Left ventricle myocardium superior (tissue), 1 donor: ENCODE measurements around the gene HAUS5. TPM values are rescaled to one million over a fixed set of nuclear protein-coding genes. Genes with fewer than 3 reads are reported as not detected.
"Not testable (repeated sequence)": the region's sequence is repeated elsewhere in the genome, so short reads cannot be mapped to it uniquely, and the experiment has no call there.

Source experiments
- ATAC-seq: fragments of 200-7000 bp; cut with Tn5 transposase; one replicate; pipeline ENCODE4 v1.9.1; 2020; ENCODE audit warnings: mild to moderate bottlenecking, moderate library complexity
- DNase-seq: peaks from one replicate; pipeline ENCODE4 v3.0.0-alpha.2; 2020
- intact Hi-C: fragments of 100-400 bp; cut with micrococcal nuclease; formaldehyde crosslinking; loops from one replicate; pipeline ENCODE4 v1.11.0; 2022
- long read RNA-seq: library from polyadenylated mRNA; unstranded; transcript quantifications from one replicate; pipeline ENCODE4 v2.0.0, GENCODE V29; 2021
- total RNA-seq: library from RNA; stranded (reverse); fragmentation: NEBNext Ultra II Directional; extraction: Animal tissue kit (Norgen Biotek cat#: 25700); gene quantifications from one replicate; pipeline ENCODE4 v1.2.1, GENCODE V29; 2021
- donor health status: DM: no; HTN: yes; CAD: no; lungs with severe emphysema.

The HAUS5 gene, protein sequence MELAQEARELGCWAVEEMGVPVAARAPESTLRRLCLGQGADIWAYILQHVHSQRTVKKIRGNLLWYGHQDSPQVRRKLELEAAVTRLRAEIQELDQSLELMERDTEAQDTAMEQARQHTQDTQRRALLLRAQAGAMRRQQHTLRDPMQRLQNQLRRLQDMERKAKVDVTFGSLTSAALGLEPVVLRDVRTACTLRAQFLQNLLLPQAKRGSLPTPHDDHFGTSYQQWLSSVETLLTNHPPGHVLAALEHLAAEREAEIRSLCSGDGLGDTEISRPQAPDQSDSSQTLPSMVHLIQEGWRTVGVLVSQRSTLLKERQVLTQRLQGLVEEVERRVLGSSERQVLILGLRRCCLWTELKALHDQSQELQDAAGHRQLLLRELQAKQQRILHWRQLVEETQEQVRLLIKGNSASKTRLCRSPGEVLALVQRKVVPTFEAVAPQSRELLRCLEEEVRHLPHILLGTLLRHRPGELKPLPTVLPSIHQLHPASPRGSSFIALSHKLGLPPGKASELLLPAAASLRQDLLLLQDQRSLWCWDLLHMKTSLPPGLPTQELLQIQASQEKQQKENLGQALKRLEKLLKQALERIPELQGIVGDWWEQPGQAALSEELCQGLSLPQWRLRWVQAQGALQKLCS
- 3.9 TPM for total RNA-seq
- long read RNA-seq, full-length matches to known transcripts = 6 of 11 reads
- long read RNA-seq, partial matches to known transcripts = 4 of 11 reads
- long read RNA-seq, other reads (novel, unspliced or antisense) = 1 of 11 reads

DNA sequence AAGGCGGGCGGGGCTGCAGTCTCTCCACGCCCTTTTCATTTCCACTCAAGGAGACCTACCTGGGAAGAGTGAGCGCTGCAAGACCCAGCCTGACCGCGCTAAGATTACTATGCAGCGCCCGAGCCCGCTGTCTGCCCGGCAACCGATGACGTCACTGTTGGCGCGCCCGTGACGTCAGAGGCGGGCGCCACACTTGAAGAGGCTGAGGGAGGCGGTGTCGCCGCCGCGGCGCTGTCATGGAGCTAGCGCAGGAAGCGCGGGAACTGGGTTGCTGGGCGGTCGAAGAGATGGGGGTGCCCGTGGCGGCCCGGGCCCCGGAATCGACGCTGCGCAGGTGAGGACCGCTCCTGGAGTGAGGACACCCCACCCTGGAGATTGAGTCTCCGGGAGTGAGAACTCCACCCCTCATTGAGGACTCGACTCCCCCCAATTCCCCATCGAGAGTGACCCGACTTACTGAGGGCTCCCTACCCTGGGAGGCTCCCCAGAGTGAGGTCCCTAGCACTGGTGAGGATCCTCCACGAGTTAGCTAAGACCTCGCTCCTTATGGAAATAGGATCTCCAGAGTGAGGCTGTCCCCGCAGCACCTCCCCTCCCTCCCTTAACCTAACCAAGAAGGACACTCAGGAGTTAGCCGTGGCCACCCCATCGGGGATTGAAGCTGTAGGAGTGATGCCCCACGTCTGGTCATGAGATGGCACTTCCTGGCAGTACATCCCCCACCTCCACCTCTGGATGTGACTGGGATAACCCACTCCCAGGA, at the start of gene HAUS5:
HAUS5 (plus strand) TSS at position 177 of the 763 bp plus-strand sequence; CDS start at position 237, 60 bp downstream.
- intact Hi-C loops = no loop called here
- DNase-seq = peak; percentile 97
- peak; percentile 98 for ATAC-seq

DNA sequence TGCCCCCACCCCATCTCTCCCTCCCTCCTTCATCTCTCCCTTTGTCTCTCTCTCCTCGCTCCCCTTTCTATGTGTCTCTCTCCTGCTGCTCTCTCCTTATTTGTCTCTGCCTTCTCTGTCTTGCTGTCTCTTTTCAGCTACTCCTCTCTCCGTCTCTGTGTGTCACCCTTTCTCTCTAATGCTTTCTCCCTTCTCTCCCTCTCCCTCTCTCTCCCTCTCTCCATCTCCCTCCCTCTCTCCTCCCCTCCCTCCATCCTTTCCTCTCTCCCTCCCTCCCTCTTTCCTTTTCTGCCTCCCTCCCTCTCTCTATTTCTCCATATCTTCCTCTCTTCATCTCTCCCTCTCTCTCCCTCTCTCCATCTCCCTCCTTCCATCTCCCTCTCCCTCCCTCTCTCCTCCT, 49.8 kb upstream of the HAUS5 start:
- DNase-seq (no peak), ATAC-seq (no peak)
- intact Hi-C loops = no loop called here

DNA sequence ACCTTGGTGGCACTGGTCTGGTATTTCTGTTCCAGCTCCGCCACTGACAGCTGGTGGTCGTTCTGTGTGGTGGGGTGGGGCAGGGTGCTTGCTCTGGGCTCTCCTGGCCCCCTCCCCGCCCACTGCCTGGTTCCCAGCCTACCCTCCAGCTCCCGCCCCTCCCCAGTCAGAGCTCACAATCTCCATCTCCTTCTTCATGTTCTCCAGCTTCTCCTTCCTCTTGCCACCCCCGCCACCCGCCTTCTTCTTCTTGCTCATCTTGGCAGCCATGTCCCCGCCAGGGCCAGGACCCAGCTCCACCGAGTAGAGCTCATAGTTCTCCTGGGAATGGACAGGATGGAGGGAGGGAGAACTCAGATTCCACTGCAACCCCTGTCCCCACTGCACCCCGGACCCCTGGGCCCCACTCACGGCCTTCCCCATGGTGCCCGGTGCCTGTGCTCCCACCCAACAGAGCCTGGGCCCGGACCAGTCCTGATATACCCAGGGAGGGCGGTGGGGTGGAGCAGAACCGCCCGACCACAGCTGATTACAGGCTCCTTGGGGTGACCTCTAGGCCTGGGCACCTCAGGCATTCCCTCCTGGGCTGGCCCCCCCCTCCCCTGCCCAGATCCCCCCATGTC, 49.2 kb upstream of the HAUS5 start, which contains the start of gene ATP4A:
ATP4A (minus strand) TSS at position 452 of the 623 bp plus-strand sequence; CDS start at position 423, 29 bp downstream.
- ATAC-seq (no peak), DNase-seq (no peak)
- intact Hi-C loops = no loop called here

DNA sequence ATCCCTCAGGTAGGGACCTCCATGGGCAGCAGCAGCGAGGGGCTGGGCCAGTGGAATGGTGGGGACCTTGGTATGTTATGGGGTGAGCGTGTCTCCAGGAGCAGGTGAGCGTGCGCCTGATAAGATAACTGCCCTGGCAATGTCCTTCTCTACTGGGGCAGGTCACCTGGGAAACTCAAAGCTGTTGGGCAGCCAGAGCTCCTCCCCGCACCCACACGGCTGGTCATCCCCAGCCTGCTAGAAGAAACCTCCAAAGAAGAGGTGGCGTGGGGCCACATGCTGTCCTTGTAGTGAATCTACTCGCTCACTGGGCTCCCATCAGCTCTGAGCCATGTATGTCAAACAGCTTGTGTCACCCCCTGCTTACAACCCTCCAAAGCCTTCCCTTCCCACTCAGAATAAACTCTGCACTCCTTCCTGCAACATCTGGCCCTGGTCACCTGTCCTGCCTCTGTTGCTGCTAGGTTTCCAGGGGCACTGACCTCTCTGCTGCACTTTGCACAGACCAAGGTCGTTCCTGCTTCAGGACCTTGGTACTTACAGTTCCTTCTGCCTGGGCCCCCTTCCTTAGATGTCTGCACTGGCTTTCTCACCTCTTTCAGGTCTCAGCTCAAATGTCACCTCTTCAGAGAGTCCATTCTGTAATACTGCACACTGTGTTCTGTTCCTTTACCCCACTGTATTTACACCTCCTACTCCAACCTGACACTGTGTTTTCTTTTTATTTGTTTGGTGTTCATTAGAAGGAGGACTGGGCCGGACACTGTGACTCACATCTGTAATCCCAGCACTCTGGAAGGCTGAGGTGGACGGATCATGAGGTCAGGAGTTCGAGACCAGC, 47.3 kb upstream of the HAUS5 start:
- no peak for ATAC-seq
- DNase-seq = no peak
- intact Hi-C loops = no loop called here

DNA sequence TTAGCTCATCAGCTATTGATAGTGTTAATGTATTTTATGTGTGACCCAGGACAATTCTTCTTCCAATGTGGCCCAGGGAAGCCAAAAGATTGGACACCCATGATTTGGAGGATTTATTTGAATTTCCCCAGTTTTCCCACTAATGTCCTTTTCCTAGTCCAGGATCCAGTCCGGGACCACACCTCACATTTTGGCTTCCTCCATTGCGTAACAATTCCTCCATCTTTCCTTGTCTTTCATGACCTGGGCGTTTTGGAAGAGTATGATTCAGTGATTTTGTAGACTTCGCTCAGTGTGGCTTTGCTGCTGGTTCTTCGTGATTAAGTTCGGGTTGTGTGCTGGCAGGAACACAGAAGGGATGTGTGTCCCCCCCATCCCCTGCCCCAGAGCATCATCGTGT, 45.8 kb upstream of the HAUS5 start:
- DNase-seq = no peak
- intact Hi-C loops = no loop called here
- ATAC-seq = no peak

DNA sequence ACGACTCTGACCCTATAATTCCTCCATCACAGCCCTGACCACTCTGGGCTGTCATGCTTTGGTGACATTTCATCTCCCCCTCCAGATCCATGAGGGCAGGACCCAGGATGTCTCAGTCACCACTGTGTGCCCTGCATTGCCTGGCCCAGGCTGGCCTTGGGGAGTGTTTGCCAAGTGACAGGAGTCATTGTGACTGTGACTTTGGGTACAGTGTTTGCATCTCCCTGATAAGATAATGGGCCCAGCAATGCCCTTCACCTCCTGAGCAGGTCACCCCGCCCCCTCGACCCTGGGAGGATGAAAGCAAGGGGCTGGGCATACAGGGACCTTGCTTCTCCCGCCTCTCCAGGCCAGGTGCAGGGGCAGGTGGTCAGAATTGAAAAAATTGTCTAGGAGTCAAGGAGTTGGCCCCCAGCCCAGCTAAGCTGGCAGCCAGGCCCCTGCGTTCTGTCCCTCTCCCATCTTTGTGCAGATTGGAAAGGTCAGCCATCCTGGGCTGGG, 43.2 kb upstream of the HAUS5 start:
- intact Hi-C loops = no loop called here
- no peak for ATAC-seq
- DNase-seq = no peak

DNA sequence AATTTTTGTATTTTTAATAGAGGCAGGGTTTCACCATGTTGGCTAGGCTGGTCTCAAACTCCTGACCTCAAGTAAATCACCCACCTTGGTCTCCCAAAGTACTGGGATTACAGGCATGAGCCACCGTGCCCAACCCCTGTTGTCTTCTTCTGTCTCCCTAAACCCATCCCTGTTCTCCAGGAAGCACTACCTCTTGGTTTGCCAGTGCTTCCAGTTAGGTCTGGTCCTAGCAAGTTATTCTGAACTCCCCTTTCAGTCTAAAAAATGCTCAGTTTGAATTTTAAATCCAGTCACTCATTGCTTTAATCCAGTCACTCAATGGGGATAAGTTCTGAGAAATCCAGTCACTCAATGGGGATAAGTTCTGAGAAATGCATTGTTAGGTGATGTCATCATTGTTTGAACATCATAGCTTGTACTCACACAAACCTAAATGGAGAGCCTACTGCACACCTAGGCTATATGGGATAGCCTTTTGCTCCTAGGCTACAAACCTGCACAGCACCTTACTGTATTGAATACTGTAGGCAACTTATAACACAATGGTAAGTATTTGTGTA, 41.0 kb upstream of the HAUS5 start:
- no peak for DNase-seq
- intact Hi-C loops = no loop called here
- no peak for ATAC-seq

DNA sequence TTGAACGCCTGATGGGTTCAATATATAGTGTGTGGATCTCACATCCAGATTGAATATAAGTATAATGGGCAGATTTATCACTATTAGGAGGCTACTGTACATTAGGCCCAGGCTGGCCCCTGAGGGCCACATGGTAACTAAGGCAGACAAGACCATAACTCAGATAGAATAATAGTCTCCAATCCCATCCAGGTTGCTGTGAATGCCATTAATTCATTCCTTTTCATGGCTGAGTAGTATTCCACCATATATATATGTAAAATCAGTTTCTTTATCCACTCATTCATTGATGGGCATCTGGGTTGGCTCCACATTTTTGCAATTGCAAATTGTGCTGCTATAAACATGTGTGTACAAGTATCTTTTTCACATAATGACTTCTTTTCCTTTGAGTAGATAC, 34.6 kb upstream of the HAUS5 start:
- no peak for ATAC-seq
- intact Hi-C loops = no loop called here

DNA sequence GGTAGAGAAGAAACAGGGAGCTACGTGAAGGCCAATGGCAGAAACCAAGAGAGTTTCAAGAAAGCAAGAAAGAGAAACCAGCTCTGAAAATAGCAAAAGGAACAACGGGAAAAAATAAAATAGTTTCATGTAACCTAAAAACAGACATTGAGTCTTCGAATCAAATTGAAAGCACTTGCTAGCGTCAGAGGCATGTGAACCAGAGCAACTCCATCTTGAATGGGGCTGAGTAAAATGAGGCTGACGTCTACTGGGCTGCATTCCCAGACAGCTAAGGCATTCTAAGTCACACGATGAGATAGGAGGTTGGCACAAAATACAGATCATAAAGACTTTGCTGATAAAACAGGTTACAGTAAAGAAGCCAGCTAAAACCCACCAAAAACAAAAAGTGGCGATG, 33.8 kb upstream of the HAUS5 start:
- intact Hi-C loops = no loop called here
- ATAC-seq (no peak), DNase-seq (no peak)

More for the DNA sequence above, 34.6 kb upstream of the HAUS5 start:
- no peak for DNase-seq

DNA sequence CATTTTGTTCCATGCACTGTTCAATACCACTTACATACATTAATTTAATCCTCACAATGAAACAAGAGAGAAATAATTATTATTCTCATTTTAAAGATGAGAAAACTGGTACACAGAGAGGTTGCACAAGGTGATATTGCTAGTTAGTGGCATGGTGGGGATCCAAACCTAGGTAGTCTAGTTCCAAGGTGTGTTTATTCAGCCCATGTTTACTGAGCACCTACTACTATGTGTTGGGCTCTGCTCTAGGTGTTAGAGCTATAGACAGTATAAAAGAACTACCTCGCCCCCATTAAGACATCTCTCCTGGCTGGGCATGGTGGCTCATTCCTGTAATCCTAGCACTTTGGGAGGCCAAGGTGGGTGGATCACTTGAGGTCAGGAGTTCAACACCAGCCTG, 29.8 kb upstream of the HAUS5 start:
- no peak for DNase-seq
- intact Hi-C loops = no loop called here
- no peak for ATAC-seq

DNA sequence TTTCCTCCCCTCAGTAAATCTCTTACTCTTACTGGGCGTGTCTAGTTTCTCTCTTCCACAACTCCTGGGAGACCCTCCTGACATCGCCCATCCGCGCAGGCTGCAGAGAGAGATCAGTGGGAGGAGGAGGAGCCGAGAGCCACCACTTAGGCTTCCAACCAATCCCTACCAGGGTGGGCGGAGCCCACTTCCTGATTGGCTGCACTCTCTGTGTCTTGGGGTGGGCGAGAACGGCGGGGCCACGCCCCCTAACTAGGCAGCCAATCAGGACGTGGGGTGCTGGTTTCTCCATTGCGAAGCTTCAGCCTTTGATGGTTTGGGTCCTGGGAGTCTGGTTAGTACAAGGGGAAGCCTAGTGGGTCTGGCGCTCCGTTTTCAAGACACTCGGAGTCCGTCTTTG, 26.7 kb upstream of the HAUS5 start, which contains the start of gene PMIS2:
PMIS2 (plus strand) TSS at position 326 of the 400 bp plus-strand sequence. CDS start 87 bp downstream, outside the sequence.
- no peak for ATAC-seq
- no peak for DNase-seq
- intact Hi-C loops = no loop called here

DNA sequence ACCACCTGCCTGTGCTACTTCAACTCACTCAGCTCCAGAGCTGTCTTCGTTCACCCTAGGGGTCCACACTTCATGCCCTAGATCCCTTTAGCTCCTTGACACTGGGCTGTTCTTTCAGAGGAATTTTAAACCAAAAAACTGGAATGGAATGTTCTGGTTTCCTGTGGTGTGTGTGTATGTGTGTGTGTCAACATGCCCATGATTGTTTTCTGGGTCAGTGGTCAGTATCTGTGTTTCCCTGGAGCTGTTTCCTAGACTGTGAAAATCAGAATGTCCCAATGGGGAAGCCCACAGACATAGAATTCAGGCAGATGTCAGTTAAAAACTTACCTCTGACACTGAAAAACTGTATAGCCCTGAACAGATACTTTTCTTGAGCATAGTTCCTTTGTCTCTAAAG, 25.2 kb upstream of the HAUS5 start:
- ATAC-seq (no peak), DNase-seq (no peak)
- intact Hi-C loops = no loop called here

DNA sequence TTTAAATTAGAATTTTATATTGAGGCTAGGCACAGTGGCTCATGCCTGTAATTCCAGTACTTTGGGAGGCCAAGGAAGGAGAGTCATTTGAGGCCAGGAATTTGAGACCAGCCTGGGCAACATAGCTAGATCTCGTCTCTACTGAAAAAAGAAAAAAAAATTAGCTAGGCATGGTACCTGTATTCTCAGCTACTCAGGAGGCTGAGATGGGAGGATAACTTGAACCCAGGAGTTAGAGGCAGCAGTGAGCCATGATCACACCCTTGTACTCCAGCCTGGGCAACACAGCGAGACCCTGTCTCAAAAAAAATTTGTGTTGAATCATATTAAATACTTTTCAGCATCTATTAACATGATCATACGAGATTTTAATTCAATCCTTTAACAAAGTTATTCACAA, 21.7 kb upstream of the HAUS5 start:
- intact Hi-C loops = no loop called here
- DNase-seq (no peak), ATAC-seq (no peak)

DNA sequence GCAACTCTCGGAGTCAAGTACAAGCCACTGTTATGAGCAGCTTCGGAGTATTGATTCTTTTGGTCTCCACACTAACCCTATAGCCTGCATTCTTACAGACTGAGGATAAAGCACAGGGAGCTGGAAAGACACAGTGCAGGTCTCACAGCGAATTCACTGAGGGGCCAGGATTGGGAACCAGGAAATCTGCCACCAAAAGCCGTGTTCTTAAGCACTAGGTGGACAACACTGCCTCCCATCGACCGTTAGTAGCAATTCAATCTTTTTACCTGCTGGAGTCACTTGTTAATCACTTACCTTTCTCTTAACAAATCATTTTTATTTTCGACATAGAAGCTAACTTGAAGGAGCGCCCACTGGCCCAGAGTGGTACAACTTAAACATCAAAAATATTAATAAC, 20.3 kb upstream of the HAUS5 start:
- intact Hi-C loops = no loop called here
- ATAC-seq (no peak), DNase-seq (no peak)

DNA sequence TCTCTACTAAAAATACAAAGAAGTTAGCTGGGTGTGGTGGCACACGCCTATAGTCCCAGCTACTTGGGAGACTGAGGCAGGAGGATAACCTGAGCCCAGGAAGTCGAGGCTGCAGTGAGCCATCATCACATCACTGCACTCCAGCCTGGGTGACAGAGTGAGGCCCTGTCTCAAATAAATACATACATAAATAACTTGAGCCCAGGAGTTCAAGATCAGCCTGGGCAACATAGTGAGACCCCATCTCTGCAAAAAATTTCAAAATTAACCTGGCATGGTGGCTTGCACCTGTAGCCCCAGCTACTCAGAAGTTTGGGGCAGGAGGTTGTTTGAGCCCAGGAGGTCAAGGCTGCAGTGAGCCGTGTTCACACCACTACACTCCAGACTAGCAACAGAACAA, 17.5 kb upstream of the HAUS5 start:
- ATAC-seq, intact Hi-C loops, DNase-seq: not testable (repeated sequence)

DNA sequence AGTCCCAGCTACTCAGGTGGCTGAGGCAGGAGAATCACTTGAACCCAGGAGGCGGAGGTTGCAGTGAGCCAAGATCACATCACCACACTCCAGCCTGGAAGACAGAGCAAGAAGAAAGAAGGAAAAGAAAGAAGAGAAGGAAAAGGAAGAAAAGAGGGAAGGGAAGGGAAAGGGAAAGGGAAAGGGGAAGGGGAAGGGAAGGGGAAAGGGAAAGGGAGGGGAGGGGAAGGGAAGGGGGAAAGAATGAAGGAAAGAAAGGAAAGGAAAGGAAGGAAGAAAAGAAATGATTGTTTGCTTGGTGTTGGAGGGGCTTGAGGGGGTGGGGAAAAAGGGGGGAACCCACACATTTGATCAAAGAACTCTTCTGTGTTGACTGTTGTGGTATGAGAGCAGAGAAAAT, 16.6 kb upstream of the HAUS5 start:
- no peak for ATAC-seq
- intact Hi-C loops = no loop called here
- DNase-seq = no peak

DNA sequence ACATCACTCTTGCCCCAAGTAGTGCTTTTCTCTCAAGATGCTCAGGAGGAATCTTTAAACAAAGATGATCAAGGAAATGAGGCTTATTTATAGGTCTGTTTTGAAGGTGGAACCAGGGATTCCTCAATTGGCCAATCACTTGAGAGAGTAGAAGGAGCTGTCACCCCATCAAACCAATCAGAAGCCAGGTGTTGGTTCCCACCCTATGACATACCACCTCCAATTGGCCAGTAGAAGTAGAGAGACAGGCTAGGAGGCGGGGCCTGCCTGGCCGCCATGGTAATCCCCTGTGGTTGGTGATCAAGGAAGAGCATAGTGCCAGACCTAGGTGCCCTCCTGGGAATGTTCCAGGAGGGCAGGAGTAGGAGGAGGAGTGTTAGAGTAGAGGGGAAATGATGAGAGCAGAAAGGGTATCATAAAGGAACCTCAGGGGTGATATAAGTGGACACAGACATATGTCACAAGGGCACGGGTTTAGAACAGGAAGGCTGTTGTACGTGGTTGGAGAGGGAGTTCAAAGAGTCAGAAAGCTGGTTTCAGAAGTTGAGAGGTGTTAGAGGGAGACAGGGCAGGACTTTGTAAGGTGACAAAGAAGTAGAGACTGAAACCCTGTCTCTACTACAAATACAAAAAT, 16.1 kb upstream of the HAUS5 start:
- DNase-seq (no peak), ATAC-seq (no peak)
- intact Hi-C loops = no loop called here
